ENCODE results near the gene LRRC47.
"Not testable (repeated sequence)": the region's sequence is repeated elsewhere in the genome, so short reads cannot be mapped to it uniquely, and the experiment has no call there.

LRRC47 gene

DNA sequence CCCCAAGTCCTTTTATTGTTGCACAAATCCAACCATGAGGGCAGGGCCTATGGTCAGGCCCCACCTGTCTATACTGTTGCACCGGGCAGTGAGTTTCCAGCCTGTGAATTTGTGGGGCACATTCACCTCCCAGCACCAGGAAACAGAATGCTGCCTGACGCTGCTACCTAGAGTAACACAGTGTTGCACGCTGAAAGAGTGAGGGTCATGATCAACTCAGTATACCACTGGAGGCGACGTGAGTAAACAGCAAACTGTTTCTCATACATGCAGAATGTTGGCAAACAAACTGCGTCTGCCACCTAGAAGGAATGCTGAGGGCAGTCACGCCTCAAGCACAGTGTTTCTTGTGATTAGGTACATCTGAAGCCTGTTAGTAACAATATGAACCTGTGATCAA lies 13.4 kb upstream of the LRRC47 start:
- TF ChIP-seq, protein P1, sequence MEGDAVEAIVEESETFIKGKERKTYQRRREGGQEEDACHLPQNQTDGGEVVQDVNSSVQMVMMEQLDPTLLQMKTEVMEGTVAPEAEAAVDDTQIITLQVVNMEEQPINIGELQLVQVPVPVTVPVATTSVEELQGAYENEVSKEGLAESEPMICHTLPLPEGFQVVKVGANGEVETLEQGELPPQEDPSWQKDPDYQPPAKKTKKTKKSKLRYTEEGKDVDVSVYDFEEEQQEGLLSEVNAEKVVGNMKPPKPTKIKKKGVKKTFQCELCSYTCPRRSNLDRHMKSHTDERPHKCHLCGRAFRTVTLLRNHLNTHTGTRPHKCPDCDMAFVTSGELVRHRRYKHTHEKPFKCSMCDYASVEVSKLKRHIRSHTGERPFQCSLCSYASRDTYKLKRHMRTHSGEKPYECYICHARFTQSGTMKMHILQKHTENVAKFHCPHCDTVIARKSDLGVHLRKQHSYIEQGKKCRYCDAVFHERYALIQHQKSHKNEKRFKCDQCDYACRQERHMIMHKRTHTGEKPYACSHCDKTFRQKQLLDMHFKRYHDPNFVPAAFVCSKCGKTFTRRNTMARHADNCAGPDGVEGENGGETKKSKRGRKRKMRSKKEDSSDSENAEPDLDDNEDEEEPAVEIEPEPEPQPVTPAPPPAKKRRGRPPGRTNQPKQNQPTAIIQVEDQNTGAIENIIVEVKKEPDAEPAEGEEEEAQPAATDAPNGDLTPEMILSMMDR (IDR thresholded peaks at IDR 0.05; ENCODE audit: insufficient read depth, low read depth, low read length, missing control alignments), result no peak
- DNase-seq (ENCODE audit: low read depth), result no peak
- H3K4me3 ChIP-seq (ENCODE audit: low read depth, low read length), result no peak overlapping the region

DNA sequence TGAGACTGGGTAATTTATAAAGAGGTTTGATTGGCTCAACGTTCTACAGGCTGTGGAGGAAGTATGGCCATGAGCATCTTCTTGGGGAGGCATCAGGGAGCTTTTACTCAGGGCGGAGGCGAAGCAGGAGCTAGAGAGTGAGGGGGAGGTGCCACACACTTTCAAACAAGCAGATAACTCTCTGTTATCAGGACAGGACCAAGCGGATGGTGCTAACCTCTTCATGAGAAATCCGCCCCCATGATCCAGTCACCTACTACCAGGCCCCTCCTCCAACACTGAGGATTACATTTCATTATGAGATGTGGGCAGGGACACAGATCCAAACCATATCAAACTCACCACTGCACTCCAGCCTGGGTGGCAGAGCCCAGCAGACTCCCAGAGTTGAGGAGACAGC lies 11.5 kb upstream of the LRRC47 start:
- TF ChIP-seq, protein P1 (IDR thresholded peaks at IDR 0.05; ENCODE audit: insufficient read depth, low read depth, low read length, missing control alignments), result no peak
- DNase-seq (ENCODE audit: low read depth), result no peak
- H3K4me3 ChIP-seq (ENCODE audit: low read depth, low read length), result no peak overlapping the region

DNA sequence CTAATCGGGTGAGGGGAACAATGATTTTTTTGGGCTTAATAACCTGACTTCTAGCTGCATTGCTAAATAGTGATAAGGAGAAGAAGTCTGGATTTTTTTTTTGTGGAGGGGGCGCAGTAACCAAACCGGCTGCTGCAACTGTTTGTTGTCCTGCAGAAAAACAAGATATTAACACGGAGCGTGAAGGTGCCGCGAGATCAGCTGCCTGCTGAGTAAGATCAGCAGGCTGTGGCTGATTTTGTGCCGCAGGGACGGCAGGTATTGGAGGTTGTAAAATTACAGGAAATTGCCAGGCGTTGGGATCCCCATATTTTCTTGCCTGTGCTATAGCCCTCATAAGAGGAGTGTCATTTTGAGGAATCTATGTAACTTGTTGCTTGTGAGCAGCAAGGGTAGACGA lies 8.7 kb upstream of the LRRC47 start:
- TF ChIP-seq, protein P1 (IDR thresholded peaks at IDR 0.05; ENCODE audit: insufficient read depth, low read depth, low read length, missing control alignments), result no peak
- DNase-seq (ENCODE audit: low read depth), result no peak
- no peak overlapping the region for H3K4me3 ChIP-seq (ENCODE audit: low read depth, low read length)

DNA sequence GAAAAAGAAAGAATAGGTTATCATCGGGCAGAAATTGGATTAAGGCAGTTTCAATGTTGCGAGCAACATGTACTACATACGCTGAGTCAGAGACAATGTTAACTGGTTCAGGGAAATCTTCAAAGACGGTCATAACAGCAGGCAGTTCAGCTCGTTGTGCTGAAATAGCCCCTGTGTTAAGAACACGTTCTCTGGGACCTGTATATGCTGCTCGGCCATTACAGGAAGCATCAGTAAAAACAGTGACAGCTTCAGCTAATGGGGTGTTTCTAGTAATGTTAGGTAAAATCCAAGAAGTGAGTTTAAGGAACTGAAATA lies 8.3 kb upstream of the LRRC47 start:
- DNase-seq (ENCODE audit: low read depth); H3K4me3 ChIP-seq (ENCODE audit: low read depth, low read length): not testable (repeated sequence)

DNA sequence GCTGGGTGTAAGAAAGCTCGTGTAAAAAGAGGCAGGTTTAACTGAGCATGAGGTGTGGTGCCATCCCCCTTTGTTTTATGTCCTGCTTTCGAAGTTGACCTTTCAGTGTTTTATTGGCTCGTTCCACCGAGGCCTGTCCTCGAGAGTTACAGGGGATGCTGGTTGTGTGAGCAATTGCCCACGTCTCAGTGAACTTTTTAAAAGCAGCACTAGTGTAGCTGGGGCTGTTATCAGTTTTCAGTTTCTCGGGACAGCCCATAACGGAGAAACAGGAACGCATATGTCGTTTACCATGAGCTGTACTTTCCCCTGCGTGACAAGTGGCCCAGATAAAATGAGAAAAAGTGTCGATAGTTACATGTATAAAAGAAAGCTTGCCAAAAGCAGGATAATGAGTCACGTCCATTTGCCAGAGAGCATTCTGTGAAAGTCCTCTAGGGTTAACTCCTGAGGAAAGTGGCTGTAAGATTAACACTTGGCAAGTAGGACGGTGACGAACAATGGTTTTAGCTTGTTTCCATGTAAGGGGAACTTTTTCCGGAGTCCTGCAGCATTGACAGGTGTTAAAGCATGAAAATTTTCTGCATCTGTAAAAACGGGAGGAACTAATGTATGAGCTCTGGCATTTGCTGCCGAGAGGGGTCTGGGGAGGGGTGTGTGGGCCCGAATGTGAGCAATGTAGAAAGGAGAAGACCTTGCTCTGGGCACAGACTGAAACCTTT lies 7.8 kb upstream of the LRRC47 start:
- no peak overlapping the region for H3K4me3 ChIP-seq (ENCODE audit: low read depth, low read length)
- no peak for DNase-seq (ENCODE audit: low read depth)
- TF ChIP-seq, protein P1 (IDR thresholded peaks at IDR 0.05; ENCODE audit: insufficient read depth, low read depth, low read length, missing control alignments), result no peak

DNA sequence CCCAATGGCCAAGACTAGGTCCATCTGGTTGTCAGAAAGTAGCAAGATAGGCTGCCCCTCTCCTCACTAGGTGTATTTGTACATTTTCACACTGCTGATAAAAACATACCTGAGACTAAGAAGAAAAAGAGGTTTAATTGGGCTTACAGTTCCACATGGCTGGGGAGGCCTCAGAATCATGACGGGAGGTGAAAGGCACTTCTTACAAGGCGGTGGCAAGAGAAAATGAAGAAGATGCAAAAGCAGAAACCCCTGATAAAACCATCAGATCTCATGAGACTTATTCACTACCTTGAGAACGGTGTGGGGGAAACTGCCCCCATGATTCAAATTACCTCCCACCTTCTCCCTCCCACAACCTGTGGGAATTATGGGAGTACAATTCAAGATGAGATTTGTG lies 4.5 kb upstream of the LRRC47 start:
- H3K4me3 ChIP-seq (ENCODE audit: low read depth, low read length); DNase-seq (ENCODE audit: low read depth): not testable (repeated sequence)

DNA sequence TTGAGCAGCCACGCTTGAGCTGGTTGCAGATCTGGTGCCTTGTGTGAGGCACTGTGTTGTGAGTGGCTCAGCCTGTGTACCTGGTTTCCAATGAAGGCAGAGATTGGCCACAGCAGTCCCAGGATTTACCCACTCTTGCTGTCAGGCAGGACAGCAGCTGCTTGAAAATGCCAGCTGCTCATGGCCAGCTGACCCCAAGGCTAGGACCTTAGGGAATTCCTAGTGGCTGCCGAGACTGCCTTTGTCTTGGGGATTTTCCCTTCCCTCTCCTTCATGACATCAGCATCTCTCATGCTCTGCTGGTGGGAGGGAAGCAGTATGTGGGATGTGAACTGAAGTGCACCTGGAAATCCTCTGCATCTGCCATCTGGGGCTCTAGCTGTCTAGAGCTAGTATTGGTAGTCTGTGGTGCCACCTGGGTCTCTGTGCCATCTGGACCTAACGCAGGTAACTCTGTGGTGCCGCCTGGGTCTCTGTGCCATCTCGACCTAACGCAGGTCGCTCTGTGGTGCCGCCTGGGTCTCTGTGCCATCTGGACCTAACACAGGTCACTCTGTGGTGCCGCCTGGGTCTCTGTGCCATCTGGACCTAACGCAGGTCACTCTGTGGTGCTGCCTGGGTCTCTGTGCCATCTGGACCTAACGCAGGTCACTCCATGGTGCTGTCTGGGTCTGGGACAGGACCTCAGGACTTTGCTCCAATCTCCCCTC lies 3.8 kb upstream of the LRRC47 start:
- H3K4me3 ChIP-seq (ENCODE audit: low read depth, low read length), result no peak overlapping the region
- DNase-seq (ENCODE audit: low read depth), result no peak
- TF ChIP-seq, protein P1 (IDR thresholded peaks at IDR 0.05; ENCODE audit: insufficient read depth, low read depth, low read length, missing control alignments), result no peak
